Measurements from ENCODE around the gene PSMD9. TPM values are rescaled to one million over a fixed set of nuclear protein-coding genes. Genes with fewer than 3 reads are reported as not detected.
"Not testable (repeated sequence)": the region's sequence is repeated elsewhere in the genome, so short reads cannot be mapped to it uniquely, and the experiment has no call there.

The PSMD9 gene
- total RNA-seq, 1 donor from 2014 or later = 36.6 TPM

DNA sequence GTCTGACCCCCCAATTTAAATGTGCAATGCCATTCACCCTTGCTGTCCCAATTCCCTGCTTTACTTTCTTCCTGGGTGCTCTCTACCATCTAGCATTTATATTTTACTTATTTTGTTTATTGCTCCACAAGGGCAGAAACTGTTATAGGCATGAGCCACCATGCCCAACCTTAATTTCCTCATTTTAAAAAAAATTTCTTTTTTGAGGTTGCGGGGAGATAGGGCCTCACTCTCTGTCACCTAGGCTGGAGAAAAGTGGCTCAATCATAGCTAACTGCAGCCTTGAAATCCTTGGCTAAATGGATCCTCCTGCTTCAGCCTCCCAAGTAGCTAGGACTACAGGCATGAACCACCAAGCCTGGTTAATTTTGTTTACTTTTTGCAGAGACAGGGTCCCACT lies 42.9 kb upstream of the PSMD9 start:
- no peaks in the 10 kb centered on the region for H3K36me3 ChIP-seq
- no peaks in the 10 kb centered on the region for H3K4me1 ChIP-seq
- ATAC-seq = no peak
- no peak overlapping the region for H3K27ac ChIP-seq
- no peak for DNase-seq
- H3K9me3 ChIP-seq = no peaks in the 10 kb centered on the region
- H3K4me3 ChIP-seq = no peak overlapping the region
- H3K27me3 ChIP-seq (ENCODE audit: low read depth) = no peaks in the 10 kb centered on the region
- intact Hi-C loops (cut with DNase I) = no loop called here
- TF ChIP-seq, protein P1, sequence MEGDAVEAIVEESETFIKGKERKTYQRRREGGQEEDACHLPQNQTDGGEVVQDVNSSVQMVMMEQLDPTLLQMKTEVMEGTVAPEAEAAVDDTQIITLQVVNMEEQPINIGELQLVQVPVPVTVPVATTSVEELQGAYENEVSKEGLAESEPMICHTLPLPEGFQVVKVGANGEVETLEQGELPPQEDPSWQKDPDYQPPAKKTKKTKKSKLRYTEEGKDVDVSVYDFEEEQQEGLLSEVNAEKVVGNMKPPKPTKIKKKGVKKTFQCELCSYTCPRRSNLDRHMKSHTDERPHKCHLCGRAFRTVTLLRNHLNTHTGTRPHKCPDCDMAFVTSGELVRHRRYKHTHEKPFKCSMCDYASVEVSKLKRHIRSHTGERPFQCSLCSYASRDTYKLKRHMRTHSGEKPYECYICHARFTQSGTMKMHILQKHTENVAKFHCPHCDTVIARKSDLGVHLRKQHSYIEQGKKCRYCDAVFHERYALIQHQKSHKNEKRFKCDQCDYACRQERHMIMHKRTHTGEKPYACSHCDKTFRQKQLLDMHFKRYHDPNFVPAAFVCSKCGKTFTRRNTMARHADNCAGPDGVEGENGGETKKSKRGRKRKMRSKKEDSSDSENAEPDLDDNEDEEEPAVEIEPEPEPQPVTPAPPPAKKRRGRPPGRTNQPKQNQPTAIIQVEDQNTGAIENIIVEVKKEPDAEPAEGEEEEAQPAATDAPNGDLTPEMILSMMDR (IDR thresholded peaks at IDR 0.05) = no peak

DNA sequence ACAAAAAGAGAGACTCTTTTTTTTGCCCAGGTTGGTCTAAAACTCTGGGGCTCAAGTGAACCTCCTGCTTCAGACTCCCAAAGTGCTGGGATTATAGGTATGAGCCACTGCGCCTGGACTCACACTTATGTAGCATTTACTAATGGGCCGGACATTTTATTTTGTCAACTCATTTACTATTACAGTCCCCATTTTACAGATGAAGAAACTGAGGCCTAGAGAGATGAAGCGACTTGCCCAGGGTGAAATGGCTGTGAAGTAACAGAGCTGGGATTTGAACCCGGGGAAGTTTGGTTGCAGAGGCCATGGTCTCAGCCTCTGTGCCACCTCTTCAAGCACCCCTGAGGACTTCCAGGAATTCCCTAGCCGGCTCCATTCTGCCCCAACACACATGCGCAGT lies 39.4 kb upstream of the PSMD9 start:
- DNase-seq = no peak
- Histone ChIP-seq H3K36me3 (no peaks in the 10 kb centered on the region), H3K4me1 (no peaks in the 10 kb centered on the region), H3K9me3 (no peaks in the 10 kb centered on the region), H3K4me3 (no peak overlapping the region), H3K27ac (no peak overlapping the region), H3K27me3 (ENCODE audit: low read depth) (no peaks in the 10 kb centered on the region)
- ATAC-seq = no peak
- TF ChIP-seq, protein P1 (IDR thresholded peaks at IDR 0.05) = no peak
- intact Hi-C loops (cut with DNase I) = no loop called here

DNA sequence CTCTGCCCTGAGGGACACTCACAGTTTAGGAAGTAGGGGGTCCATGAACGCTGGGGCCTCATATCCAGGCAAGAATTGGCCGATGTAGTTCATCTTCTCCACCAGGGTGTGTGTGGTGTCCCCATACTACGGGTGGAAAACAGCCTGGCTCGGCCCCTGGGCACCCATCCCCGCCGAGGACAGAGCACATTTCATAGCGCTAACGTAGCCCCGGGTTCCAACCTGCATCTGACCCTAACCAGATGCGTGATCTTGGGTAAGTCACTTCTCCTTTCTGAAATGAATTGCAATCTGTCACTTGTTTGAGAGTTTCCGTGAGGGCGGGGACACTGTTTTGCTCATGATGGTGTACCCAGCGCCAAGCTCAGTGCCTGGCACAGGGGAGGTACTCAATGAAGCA lies 38.9 kb upstream of the PSMD9 start:
- H3K27ac ChIP-seq = no peak overlapping the region
- ATAC-seq = peak; percentile 19 to 43
- H3K9me3 ChIP-seq = no peaks in the 10 kb centered on the region
- no peaks in the 10 kb centered on the region for H3K27me3 ChIP-seq (ENCODE audit: low read depth)
- TF ChIP-seq, protein P1 (IDR thresholded peaks at IDR 0.05) = no peak
- no peaks in the 10 kb centered on the region for H3K36me3 ChIP-seq
- intact Hi-C loops (cut with DNase I) = no loop called here
- DNase-seq = no peak
- H3K4me3 ChIP-seq = no peak overlapping the region
- H3K4me1 ChIP-seq = no peaks in the 10 kb centered on the region

DNA sequence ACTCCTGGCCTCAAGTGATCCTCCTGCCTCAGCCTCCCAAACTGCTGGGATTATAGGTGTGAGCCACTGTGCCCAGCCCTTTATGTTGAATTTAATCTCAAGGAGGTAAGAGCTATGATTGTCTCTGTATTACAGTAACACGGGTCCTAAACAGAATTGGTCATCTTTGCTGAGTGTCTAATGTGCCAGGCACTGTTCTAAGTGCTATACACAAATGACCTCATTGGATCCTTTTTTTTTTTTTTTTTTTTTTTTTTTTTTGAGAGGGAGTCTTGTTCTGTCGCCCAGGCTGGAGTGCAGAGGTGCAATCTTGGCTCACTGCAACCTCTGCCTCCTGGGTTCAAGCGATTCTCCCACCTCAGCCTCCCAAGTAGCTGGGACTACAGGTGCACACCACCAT lies 36.2 kb upstream of the PSMD9 start:
- ATAC-seq; H3K4me1 ChIP-seq; intact Hi-C loops (cut with DNase I); H3K27ac ChIP-seq; H3K4me3 ChIP-seq; H3K27me3 ChIP-seq (ENCODE audit: low read depth); H3K9me3 ChIP-seq; DNase-seq; H3K36me3 ChIP-seq: not testable (repeated sequence)

DNA sequence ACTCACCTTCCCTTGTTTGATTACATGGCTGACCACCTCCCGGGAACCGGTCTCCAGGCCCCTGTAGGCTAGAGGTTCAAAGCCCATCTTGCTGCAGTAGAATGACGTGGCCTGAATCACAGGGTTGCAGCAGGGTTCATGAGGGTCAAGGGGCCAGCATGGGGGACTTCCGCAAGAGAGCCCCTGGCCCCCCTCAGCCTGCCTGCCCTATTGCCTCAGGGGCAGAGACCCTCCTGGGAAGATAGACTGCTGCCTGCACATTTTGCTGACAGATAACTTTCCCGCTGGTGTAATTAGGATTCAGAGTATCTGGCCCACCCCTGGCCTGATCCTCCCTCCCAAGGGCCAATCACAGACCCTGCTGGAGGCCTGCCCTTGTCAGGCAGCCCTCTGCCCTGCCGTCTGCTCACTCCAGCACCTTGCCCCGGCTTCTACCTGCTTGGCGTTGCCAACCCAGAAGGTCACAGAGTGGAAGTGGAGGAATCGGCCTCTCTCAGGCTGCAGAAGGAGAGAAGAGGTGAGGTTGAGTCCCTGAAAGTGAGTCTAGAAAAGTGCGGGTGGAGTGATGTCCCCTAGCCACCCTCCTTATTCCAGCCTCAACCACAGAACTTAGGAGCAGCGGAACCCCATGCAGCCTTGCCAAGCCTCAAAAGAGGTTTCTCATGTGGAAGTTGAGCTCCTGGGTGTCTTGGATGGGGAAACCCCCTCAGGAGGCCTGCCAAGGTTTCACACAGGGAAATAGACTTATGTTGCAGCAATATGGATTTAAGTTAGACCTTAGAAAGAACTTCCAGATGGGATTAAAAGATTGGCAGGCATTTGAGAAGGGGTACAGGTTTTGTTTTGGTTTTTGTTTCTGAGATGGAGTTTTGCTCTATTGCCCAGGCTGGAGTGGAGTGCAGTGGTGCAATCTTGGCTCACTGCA lies 31.0 kb upstream of the PSMD9 start:
- DNase-seq (no peak), ATAC-seq (no peak)
- TF ChIP-seq, protein P1 (IDR thresholded peaks at IDR 0.05) = no peak
- intact Hi-C loops (cut with DNase I) = no loop called here
- Histone ChIP-seq H3K9me3 (no peaks in the 10 kb centered on the region), H3K36me3 (no peaks in the 10 kb centered on the region), H3K4me3 (no peak overlapping the region), H3K27me3 (ENCODE audit: low read depth) (no peaks in the 10 kb centered on the region), H3K27ac (peak overlapping the region; percentile 78), H3K4me1 (peaks cover 9% of the 10 kb centered on the region)

DNA sequence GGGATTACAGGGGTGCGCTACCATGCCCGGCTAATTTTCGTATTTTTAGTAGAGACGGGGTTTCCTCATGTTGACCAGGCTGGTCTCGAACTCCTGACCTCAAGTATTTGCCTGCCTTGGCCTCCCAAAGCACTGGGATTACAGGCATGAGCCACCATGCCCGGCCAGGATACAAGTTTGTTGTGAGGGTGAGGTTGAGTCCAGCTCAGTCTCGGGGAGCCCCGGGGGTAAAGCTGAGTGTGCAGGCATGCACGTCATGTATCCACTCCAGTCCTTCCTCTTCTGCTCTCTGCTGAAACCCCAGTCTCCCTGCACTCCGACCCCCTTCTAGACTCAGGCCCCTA lies 30.3 kb upstream of the PSMD9 start:
- no peak overlapping the region for H3K4me3 ChIP-seq
- intact Hi-C loops (cut with DNase I) = no loop called here
- H3K4me1 ChIP-seq = peaks cover 9% of the 10 kb centered on the region
- H3K36me3 ChIP-seq = no peaks in the 10 kb centered on the region
- DNase-seq (no peak), ATAC-seq (no peak)
- no peaks in the 10 kb centered on the region for H3K27me3 ChIP-seq (ENCODE audit: low read depth)
- peak overlapping the region; percentile 78 for H3K27ac ChIP-seq
- TF ChIP-seq, protein P1 (IDR thresholded peaks at IDR 0.05) = no peak
- no peaks in the 10 kb centered on the region for H3K9me3 ChIP-seq
